ENCODE results near the gene APOO. TPM values are rescaled to one million over a fixed set of nuclear protein-coding genes. Genes with fewer than 3 reads are reported as not detected.

The APOO gene
- total RNA-seq, 1 donor from 2014 or later: 34.6 TPM

DNA sequence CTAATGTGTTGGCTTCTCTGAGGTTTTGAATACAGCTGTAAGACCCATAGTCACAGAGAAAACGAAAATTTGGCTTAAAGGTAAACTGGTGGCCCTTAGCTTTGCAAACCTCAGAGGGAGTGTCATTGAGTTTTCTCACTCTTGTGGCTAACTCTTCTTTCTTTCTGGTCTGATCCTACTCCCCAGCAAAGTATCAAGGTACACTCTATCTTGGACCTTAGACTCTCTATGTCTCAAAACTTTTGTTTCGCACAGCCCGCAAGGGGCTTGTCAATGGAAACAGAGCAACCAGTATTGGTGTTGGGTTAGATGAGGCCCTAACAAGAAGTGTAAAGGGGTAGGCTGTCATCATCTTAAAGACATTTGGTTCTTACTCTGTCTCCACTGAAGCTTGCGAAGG lies 19.8 kb downstream of the APOO start:
- Mint-ChIP-seq H3K27me3 (ENCODE audit: low read depth, unreplicated experiment) (no peaks in the 10 kb centered on the region), H3K4me3 (ENCODE audit: unreplicated experiment) (no peak overlapping the region), H3K27ac (ENCODE audit: unreplicated experiment) (no peak overlapping the region), H3K4me1 (ENCODE audit: low read depth, unreplicated experiment) (peaks cover 20% of the 10 kb centered on the region), H3K9me3 (ENCODE audit: unreplicated experiment) (no peaks in the 10 kb centered on the region), H3K36me3 (ENCODE audit: low read depth, unreplicated experiment) (no peaks in the 10 kb centered on the region)
- TF ChIP-seq, protein P1, sequence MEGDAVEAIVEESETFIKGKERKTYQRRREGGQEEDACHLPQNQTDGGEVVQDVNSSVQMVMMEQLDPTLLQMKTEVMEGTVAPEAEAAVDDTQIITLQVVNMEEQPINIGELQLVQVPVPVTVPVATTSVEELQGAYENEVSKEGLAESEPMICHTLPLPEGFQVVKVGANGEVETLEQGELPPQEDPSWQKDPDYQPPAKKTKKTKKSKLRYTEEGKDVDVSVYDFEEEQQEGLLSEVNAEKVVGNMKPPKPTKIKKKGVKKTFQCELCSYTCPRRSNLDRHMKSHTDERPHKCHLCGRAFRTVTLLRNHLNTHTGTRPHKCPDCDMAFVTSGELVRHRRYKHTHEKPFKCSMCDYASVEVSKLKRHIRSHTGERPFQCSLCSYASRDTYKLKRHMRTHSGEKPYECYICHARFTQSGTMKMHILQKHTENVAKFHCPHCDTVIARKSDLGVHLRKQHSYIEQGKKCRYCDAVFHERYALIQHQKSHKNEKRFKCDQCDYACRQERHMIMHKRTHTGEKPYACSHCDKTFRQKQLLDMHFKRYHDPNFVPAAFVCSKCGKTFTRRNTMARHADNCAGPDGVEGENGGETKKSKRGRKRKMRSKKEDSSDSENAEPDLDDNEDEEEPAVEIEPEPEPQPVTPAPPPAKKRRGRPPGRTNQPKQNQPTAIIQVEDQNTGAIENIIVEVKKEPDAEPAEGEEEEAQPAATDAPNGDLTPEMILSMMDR (IDR thresholded peaks at IDR 0.05; ENCODE audit: insufficient read depth, low read depth, low read length): no peak
- no peak for TF ChIP-seq EZH2 (IDR thresholded peaks at IDR 0.05; ENCODE audit: insufficient read depth, low read length)
- Histone ChIP-seq H3K79me2 (ENCODE audit: insufficient read depth, low read length) (no peaks in the 10 kb centered on the region), H3K4me3 (ENCODE audit: insufficient read depth, low read depth, low read length) (no peak overlapping the region), H3K9ac (ENCODE audit: low read length) (no peak overlapping the region), H3K4me2 (ENCODE audit: low read length) (no peak overlapping the region), H3K9me3 (ENCODE audit: insufficient read depth, low read depth, low read length) (no peaks in the 10 kb centered on the region), H4K20me1 (ENCODE audit: insufficient read depth, low read length) (no peaks in the 10 kb centered on the region), H3K27me3 (ENCODE audit: insufficient read depth, low read length) (no peaks in the 10 kb centered on the region), H3K4me1 (ENCODE audit: insufficient read depth, low read length) (peaks cover 17% of the 10 kb centered on the region), H3K27ac (ENCODE audit: low read depth, low read length) (no peak overlapping the region), H2AFZ (ENCODE audit: low read depth, low read length) (no peak overlapping the region), H3K36me3 (ENCODE audit: insufficient read depth, low read length) (no peaks in the 10 kb centered on the region)
- FAIRE-seq (peak; percentile 58), DNase-seq (ENCODE audit: low read depth) (no peak)

DNA sequence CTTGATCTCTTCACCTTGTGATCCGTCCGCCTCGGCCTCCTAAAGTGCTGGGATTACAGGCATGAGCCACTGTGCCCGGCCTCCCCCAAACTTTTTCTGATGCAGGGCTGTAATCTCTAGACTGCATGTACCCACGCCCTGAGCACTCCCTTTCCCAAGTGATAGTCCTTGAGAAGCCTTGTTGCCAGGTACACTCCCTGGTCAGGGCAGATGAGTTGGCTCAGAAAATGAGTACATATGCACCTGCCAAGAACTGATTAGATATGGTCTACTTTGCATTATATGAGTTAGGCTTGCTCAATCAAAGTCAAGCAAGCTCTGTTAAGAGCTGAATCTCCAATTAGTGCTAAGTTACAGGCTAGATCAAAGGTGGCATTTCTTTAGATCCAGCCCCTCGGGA lies 20.3 kb downstream of the APOO start:
- Histone ChIP-seq H3K9ac (ENCODE audit: low read length) (no peak overlapping the region), H3K4me2 (ENCODE audit: low read length) (no peak overlapping the region), H3K9me3 (ENCODE audit: insufficient read depth, low read depth, low read length) (no peaks in the 10 kb centered on the region), H3K79me2 (ENCODE audit: insufficient read depth, low read length) (no peaks in the 10 kb centered on the region), H3K27ac (ENCODE audit: low read depth, low read length) (no peak overlapping the region), H3K4me1 (ENCODE audit: insufficient read depth, low read length) (peaks cover 17% of the 10 kb centered on the region), H3K4me3 (ENCODE audit: insufficient read depth, low read depth, low read length) (no peak overlapping the region), H3K27me3 (ENCODE audit: insufficient read depth, low read length) (no peaks in the 10 kb centered on the region), H4K20me1 (ENCODE audit: insufficient read depth, low read length) (no peaks in the 10 kb centered on the region), H3K36me3 (ENCODE audit: insufficient read depth, low read length) (no peaks in the 10 kb centered on the region), H2AFZ (ENCODE audit: low read depth, low read length) (no peak overlapping the region)
- no peaks in the 10 kb centered on the region for H3K27me3 Mint-ChIP-seq (ENCODE audit: low read depth, unreplicated experiment)
- no peak overlapping the region for H3K27ac Mint-ChIP-seq (ENCODE audit: unreplicated experiment)
- DNase-seq (ENCODE audit: low read depth): no peak
- H3K36me3 Mint-ChIP-seq (ENCODE audit: low read depth, unreplicated experiment): no peaks in the 10 kb centered on the region
- TF ChIP-seq, protein P1 (IDR thresholded peaks at IDR 0.05; ENCODE audit: insufficient read depth, low read depth, low read length): no peak
- TF ChIP-seq EZH2 (IDR thresholded peaks at IDR 0.05; ENCODE audit: insufficient read depth, low read length): no peak
- FAIRE-seq: no peak
- H3K9me3 Mint-ChIP-seq (ENCODE audit: unreplicated experiment): no peaks in the 10 kb centered on the region
- peaks cover 20% of the 10 kb centered on the region for H3K4me1 Mint-ChIP-seq (ENCODE audit: low read depth, unreplicated experiment)
- no peak overlapping the region for H3K4me3 Mint-ChIP-seq (ENCODE audit: unreplicated experiment)

DNA sequence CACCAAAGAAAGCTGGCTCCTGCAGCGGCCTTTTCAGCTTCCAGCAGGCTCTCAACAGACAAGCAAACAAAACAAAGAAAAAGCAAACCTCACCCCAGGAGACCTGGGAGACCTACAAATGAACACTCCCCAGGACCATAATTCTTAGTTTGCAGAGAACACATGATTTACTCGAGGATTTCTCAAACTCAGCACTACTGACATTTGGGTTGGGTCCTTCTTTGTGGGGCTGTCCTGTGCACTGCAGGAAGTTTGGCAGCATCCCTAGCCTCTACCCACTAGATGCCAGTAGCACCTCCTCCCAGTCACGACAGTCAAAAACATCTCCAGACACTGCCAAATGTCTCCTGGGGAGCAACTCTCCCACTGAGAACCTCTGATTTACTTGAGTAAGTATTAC lies 21.9 kb downstream of the APOO start:
- DNase-seq (ENCODE audit: low read depth): no peak
- Histone ChIP-seq H3K79me2 (ENCODE audit: insufficient read depth, low read length) (no peaks in the 10 kb centered on the region), H3K36me3 (ENCODE audit: insufficient read depth, low read length) (no peaks in the 10 kb centered on the region), H3K27ac (ENCODE audit: low read depth, low read length) (peak overlapping the region; percentile 6), H4K20me1 (ENCODE audit: insufficient read depth, low read length) (no peaks in the 10 kb centered on the region), H2AFZ (ENCODE audit: low read depth, low read length) (no peak overlapping the region), H3K4me1 (ENCODE audit: insufficient read depth, low read length) (peaks cover 17% of the 10 kb centered on the region), H3K9me3 (ENCODE audit: insufficient read depth, low read depth, low read length) (no peaks in the 10 kb centered on the region), H3K4me3 (ENCODE audit: insufficient read depth, low read depth, low read length) (no peak overlapping the region), H3K9ac (ENCODE audit: low read length) (no peak overlapping the region), H3K4me2 (ENCODE audit: low read length) (peak overlapping the region; percentile 1), H3K27me3 (ENCODE audit: insufficient read depth, low read length) (no peaks in the 10 kb centered on the region)
- no peak overlapping the region for H3K4me3 Mint-ChIP-seq (ENCODE audit: unreplicated experiment)
- H3K36me3 Mint-ChIP-seq (ENCODE audit: low read depth, unreplicated experiment): no peaks in the 10 kb centered on the region
- no peaks in the 10 kb centered on the region for H3K27me3 Mint-ChIP-seq (ENCODE audit: low read depth, unreplicated experiment)
- TF ChIP-seq, protein P1 (IDR thresholded peaks at IDR 0.05; ENCODE audit: insufficient read depth, low read depth, low read length): no peak
- TF ChIP-seq EZH2 (IDR thresholded peaks at IDR 0.05; ENCODE audit: insufficient read depth, low read length): no peak
- H3K4me1 Mint-ChIP-seq (ENCODE audit: low read depth, unreplicated experiment): peaks cover 18% of the 10 kb centered on the region
- H3K27ac Mint-ChIP-seq (ENCODE audit: unreplicated experiment): peak overlapping the region; percentile 41
- no peaks in the 10 kb centered on the region for H3K9me3 Mint-ChIP-seq (ENCODE audit: unreplicated experiment)
- no peak for FAIRE-seq
